ENCODE results near the gene SUMF1. TPM values are rescaled to one million over a fixed set of nuclear protein-coding genes. Genes with fewer than 3 reads are reported as not detected.

The SUMF1 gene
- polyA plus RNA-seq, 1 donor (not counting 4 experiments of a cell fraction or from before 2014, with no cell fraction given), result 36.1 TPM

GRCh38 chr3:4416427-4416945, 50.6 kb downstream of the SUMF1 start:
- Histone ChIP-seq H3K9me1 (ENCODE audit: control insufficient read depth, extremely low read depth, insufficient read depth, low read length) (no peaks in the 10 kb centered on the region), H3K79me2 (ENCODE audit: control insufficient read depth, insufficient read depth, low read length) (no peaks in the 10 kb centered on the region), H3K4me1 (ENCODE audit: control insufficient read depth, extremely low read depth, insufficient read depth, low read length) (peaks cover 31% of the 10 kb centered on the region), H3K9me3 (ENCODE audit: control insufficient read depth, low read depth, low read length) (no peaks in the 10 kb centered on the region), H3K27ac (ENCODE audit: control insufficient read depth, insufficient read depth, low read length) (peak overlapping the region; percentile 77), H3K9ac (ENCODE audit: control insufficient read depth, extremely low read depth, insufficient read depth, low read length) (no peak overlapping the region), H3K4me2 (ENCODE audit: control insufficient read depth, extremely low read depth, insufficient read depth, low read depth, low read length) (peak overlapping the region; percentile 70), H2AFZ (ENCODE audit: control insufficient read depth, low read length) (peak overlapping the region; percentile 50), H3K27me3 (ENCODE audit: control insufficient read depth, extremely low read depth, insufficient read depth, low read length) (no peaks in the 10 kb centered on the region), H4K20me1 (ENCODE audit: control insufficient read depth, extremely low read depth, insufficient read depth, low read length) (no peaks in the 10 kb centered on the region), H3K4me3 (ENCODE audit: control insufficient read depth in 2 of 3, extremely low read depth in 1 of 3, insufficient read depth in 2 of 3, low read depth in 1 of 3, low read length in 3 of 3) (peak overlapping the region in 1 of 3 experiments; percentile 6), H3K36me3 (ENCODE audit: control insufficient read depth in 2 of 2, extremely low read depth in 1 of 2, insufficient read depth in 2 of 2, low read length in 2 of 2) (no peaks in the 10 kb centered on the region)
- dilution Hi-C loops (cut with MboI; ENCODE audit: extremely low pct_ligation_motif_present, low sequenced_read_pairs), result no loop called here
- FAIRE-seq (no peak), DNase-seq (ENCODE audit: low read depth, low spot score) (no peak)
- TF ChIP-seq EZH2 (IDR thresholded peaks at IDR 0.05; ENCODE audit: low read length) (no peak), CTCF (optimal IDR thresholded peaks at IDR 0.05 in 1 of 3, IDR thresholded peaks at IDR 0.05 in 1 of 3, conservative IDR thresholded peaks at IDR 0.05 in 1 of 3; ENCODE audit: extremely low read depth in 1 of 3, insufficient read depth in 2 of 3, low read length in 3 of 3) (no peak)

GRCh38 chr3:4413467-4413866, 53.6 kb downstream of the SUMF1 start:
- Histone ChIP-seq H2AFZ (ENCODE audit: control insufficient read depth, low read length) (no peak overlapping the region), H3K4me1 (ENCODE audit: control insufficient read depth, extremely low read depth, insufficient read depth, low read length) (peaks cover 24% of the 10 kb centered on the region), H3K9me1 (ENCODE audit: control insufficient read depth, extremely low read depth, insufficient read depth, low read length) (no peaks in the 10 kb centered on the region), H3K4me2 (ENCODE audit: control insufficient read depth, extremely low read depth, insufficient read depth, low read depth, low read length) (no peak overlapping the region), H4K20me1 (ENCODE audit: control insufficient read depth, extremely low read depth, insufficient read depth, low read length) (no peaks in the 10 kb centered on the region), H3K36me3 (ENCODE audit: control insufficient read depth in 2 of 2, extremely low read depth in 1 of 2, insufficient read depth in 2 of 2, low read length in 2 of 2) (peaks cover 0 to 2% of the 10 kb centered on the region in 2 experiments), H3K79me2 (ENCODE audit: control insufficient read depth, insufficient read depth, low read length) (no peaks in the 10 kb centered on the region), H3K4me3 (ENCODE audit: control insufficient read depth in 2 of 3, extremely low read depth in 1 of 3, insufficient read depth in 2 of 3, low read depth in 1 of 3, low read length in 3 of 3) (no peak overlapping the region), H3K9me3 (ENCODE audit: control insufficient read depth, low read depth, low read length) (no peaks in the 10 kb centered on the region), H3K27me3 (ENCODE audit: control insufficient read depth, extremely low read depth, insufficient read depth, low read length) (no peaks in the 10 kb centered on the region), H3K27ac (ENCODE audit: control insufficient read depth, insufficient read depth, low read length) (no peak overlapping the region), H3K9ac (ENCODE audit: control insufficient read depth, extremely low read depth, insufficient read depth, low read length) (no peak overlapping the region)
- dilution Hi-C loops (cut with MboI; ENCODE audit: extremely low pct_ligation_motif_present, low sequenced_read_pairs), result no loop called here
- DNase-seq (ENCODE audit: low read depth, low spot score) (no peak), FAIRE-seq (no peak)
- TF ChIP-seq EZH2 (IDR thresholded peaks at IDR 0.05; ENCODE audit: low read length), result no peak
- no peak for TF ChIP-seq CTCF (optimal IDR thresholded peaks at IDR 0.05 in 1 of 3, IDR thresholded peaks at IDR 0.05 in 1 of 3, conservative IDR thresholded peaks at IDR 0.05 in 1 of 3; ENCODE audit: extremely low read depth in 1 of 3, insufficient read depth in 2 of 3, low read length in 3 of 3)

Data from keratinocyte (primary cell).